Colonic mucosa (tissue), 4 donors: ENCODE data around the gene ERCC1. TPM values are rescaled to one million over a fixed set of nuclear protein-coding genes. Genes with fewer than 3 reads are reported as not detected.
"Not testable (repeated sequence)": the region's sequence is repeated elsewhere in the genome, so short reads cannot be mapped to it uniquely, and the experiment has no call there.

Experiments used
- DNase-seq: peaks from one replicate; pipeline ENCODE4 v3.0.0-alpha.2; 2020
- H3K27ac ChIP-seq: fragments of 200-600 bp; one replicate; pipeline ENCODE4 v1.8.0; 2021
- H3K27me3 ChIP-seq: fragments of 200-600 bp; one replicate; pipeline ENCODE4 v1.8.0; 2021
- H3K36me3 ChIP-seq: fragments of 200-600 bp; one replicate; pipeline ENCODE4 v1.8.0; 2021
- H3K4me1 ChIP-seq: fragments of 200-600 bp; one replicate; pipeline ENCODE4 v1.8.0; 2021; ENCODE audit warnings: mild to moderate bottlenecking
- H3K4me3 ChIP-seq: fragments of 200-600 bp; one replicate; pipeline ENCODE4 v1.8.0; 2021
- H3K9ac ChIP-seq, 2 donors: one replicate each; pipeline ENCODE4 v1.7.0; 2013; ENCODE audit warnings: control low read depth in 2 of 2, low read depth in 2 of 2, low read length in 2 of 2
- H3K9me3 ChIP-seq: fragments of 200-600 bp; one replicate; pipeline ENCODE4 v1.8.0; 2021
- intact Hi-C: fragments of 100-400 bp; cut with DNase I; formaldehyde crosslinking; loops from one replicate; pipeline ENCODE4 v1.14.1; 2022
- total RNA-seq, 2 donors: library from RNA; stranded (reverse); fragmentation: NEBNext Ultra II Directional in 1 of 2; extraction: Animal tissue kit (Norgen Biotek cat#: 25700) in 1 of 2; gene quantifications; one replicate each; pipeline ENCODE4 v1.2.1, GENCODE V29; 2021
- TF ChIP-seq, protein P1 (sequence below): fragments of 200-600 bp; IDR thresholded peaks from one replicate; pipeline ENCODE4 v1.8.0; 2022; ENCODE audit warnings: antibody characterized with exemption, mild to moderate bottlenecking
- donor health status: healthy.
- donor health status: DM: no; HTN: no; CAD: no.
- donor health status: DM: no; HTN: no; CAD: no.

Gene ERCC1
- total RNA-seq, 2 donors from 2014 or later: 30.0 to 37.3 TPM

DNA sequence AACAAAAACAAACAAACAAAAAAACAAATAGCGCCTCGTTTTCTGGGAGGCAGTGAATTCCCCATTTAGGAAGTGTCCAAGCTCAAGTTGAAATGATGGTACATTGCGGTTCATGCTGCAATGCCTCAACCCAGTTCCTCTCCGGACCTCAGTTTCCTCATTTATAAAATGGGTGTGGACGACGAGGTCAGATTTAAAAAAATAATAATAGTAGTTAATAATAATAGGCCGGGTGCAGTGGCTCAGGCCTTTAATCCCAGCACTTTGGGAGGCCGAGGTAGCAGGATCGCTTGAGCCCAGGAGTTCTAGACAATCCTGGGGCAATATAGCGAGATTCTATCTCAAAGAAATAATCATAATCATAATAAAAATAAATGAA is 15.5 kb upstream of the ERCC1 start:
- DNase-seq: no peak
- H3K4me1 ChIP-seq: no peaks in the 10 kb centered on the region
- TF ChIP-seq, protein P1, sequence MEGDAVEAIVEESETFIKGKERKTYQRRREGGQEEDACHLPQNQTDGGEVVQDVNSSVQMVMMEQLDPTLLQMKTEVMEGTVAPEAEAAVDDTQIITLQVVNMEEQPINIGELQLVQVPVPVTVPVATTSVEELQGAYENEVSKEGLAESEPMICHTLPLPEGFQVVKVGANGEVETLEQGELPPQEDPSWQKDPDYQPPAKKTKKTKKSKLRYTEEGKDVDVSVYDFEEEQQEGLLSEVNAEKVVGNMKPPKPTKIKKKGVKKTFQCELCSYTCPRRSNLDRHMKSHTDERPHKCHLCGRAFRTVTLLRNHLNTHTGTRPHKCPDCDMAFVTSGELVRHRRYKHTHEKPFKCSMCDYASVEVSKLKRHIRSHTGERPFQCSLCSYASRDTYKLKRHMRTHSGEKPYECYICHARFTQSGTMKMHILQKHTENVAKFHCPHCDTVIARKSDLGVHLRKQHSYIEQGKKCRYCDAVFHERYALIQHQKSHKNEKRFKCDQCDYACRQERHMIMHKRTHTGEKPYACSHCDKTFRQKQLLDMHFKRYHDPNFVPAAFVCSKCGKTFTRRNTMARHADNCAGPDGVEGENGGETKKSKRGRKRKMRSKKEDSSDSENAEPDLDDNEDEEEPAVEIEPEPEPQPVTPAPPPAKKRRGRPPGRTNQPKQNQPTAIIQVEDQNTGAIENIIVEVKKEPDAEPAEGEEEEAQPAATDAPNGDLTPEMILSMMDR: no peak
- no peaks in the 10 kb centered on the region for H3K36me3 ChIP-seq
- peak overlapping the region; percentile 86 for H3K27ac ChIP-seq
- no peak overlapping the region for H3K9ac ChIP-seq
- no peaks in the 10 kb centered on the region for H3K9me3 ChIP-seq
- no peaks in the 10 kb centered on the region for H3K27me3 ChIP-seq
- intact Hi-C loops: loop anchor here (2.0 kb wide), 1 partner anchor 40 kb away; no protein-coding TSS in a partner anchor
- peak overlapping the region; percentile 65 for H3K4me3 ChIP-seq

DNA sequence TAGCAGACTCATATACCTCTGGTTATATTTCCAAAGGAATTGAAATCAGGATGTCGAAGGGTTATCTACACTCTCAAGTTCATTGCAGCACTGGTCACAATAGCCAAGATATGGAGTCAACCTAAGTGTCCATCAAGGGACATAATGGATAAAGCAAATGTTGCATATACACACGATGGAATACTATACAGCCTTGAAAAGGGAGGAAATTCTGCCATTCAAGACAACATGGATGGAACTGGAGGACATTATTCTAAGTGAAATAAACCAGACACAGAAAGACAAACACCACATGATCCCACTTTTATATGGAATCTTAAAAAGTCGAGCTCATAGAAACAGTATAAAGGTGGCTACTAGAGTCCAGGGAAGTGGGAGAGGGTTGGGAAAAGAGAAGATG is 13.6 kb upstream of the ERCC1 start:
- DNase-seq: no peak
- no peaks in the 10 kb centered on the region for H3K4me1 ChIP-seq
- H3K9ac ChIP-seq: no peak overlapping the region
- H3K4me3 ChIP-seq: no peak overlapping the region
- no peaks in the 10 kb centered on the region for H3K9me3 ChIP-seq
- H3K27me3 ChIP-seq: no peaks in the 10 kb centered on the region
- intact Hi-C loops: no loop called here
- no peaks in the 10 kb centered on the region for H3K36me3 ChIP-seq
- TF ChIP-seq, protein P1: no peak
- H3K27ac ChIP-seq: no peak overlapping the region

GRCh38 chr19:45432543-45432942 is 8.8 kb upstream of the ERCC1 start:
- H3K9me3 ChIP-seq, H3K4me3 ChIP-seq, H3K36me3 ChIP-seq, H3K4me1 ChIP-seq, H3K27me3 ChIP-seq, intact Hi-C loops, DNase-seq, H3K9ac ChIP-seq, H3K27ac ChIP-seq: not testable (repeated sequence)

DNA sequence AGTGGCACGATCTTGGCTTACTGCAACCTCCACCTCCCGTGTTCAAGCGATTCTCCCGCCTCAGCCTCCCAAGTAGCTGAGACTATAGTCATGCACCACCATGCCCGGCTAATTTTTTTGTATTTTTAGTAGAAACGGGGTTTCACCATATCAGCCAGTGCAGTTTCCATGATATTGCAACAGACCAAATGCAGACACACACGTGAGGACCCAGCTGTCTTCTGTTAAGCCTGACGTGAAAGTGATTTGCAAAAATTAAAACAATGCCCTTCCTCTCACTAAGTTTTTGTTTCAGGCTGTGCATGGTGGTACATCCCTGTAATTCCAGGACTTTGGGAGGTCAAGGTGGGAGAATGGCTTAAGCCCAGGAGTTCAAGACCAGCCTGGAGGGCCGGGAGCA is 7.3 kb upstream of the ERCC1 start:
- DNase-seq, H3K9me3 ChIP-seq, H3K36me3 ChIP-seq, H3K4me3 ChIP-seq, H3K9ac ChIP-seq, H3K4me1 ChIP-seq, H3K27me3 ChIP-seq, H3K27ac ChIP-seq: not testable (repeated sequence)
- intact Hi-C loops: loop anchor here (2.0 kb wide), 1 partner anchor 48 kb away; no protein-coding TSS in a partner anchor

- DNase-seq, H3K4me3 ChIP-seq, H3K27me3 ChIP-seq, H3K4me1 ChIP-seq, H3K9me3 ChIP-seq, H3K27ac ChIP-seq, H3K36me3 ChIP-seq, H3K9ac ChIP-seq: not testable (repeated sequence)
- intact Hi-C loops: loop anchor here (2.0 kb wide), 1 partner anchor 49 kb away; no protein-coding TSS in a partner anchor
Observed at GRCh38 chr19:45429896-45430295, 6.2 kb upstream of the ERCC1 start.

DNA sequence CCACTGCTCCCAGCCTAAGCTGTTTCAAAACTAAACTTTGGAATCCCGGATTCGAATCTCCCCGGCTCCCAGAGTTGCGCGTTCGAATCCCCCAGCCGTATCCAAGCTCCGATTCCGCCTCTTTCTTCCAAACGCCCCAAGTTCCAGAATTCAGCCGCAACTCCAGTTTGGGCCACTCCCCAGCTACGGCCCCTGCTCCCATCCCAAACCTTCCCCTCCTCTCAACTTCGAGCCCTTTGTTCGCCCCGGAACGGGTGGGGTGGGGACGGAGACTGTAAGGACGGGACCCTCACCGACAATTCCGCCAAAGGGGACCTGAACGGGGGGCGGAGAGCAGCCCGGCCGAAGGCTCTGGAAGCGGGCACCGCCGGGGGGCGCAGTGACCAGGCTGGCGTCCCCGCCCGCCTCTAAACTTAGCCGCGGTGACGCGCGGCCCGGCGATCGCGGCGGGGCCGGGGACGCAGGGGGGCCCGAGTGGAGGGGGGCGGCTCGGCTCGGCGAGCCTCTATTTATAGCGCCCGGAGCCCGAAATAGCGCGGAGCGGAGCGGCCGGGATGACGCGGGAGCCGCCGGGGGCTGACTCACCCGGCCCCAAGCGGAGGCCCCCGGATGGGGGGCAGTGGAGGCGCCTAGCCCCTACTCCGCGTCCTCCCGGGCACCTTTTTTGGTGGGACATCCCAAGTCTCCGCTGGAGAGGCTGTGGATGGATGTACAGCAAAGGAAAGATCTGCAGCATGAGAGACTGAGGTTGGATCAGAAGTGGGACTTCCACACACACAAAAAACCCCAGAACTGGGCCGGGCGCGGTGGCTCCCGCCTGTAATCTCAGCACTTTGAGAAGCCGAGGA is 4.9 kb upstream of the ERCC1 start:
- H3K4me1 ChIP-seq: no peaks in the 10 kb centered on the region
- peak overlapping the region; percentile 57 to 61 for H3K9ac ChIP-seq
- TF ChIP-seq, protein P1: no peak
- no peak overlapping the region for H3K27ac ChIP-seq
- no peak for DNase-seq
- intact Hi-C loops: no loop called here
- H3K4me3 ChIP-seq: peak overlapping the region; percentile 30
- peaks cover 9% of the 10 kb centered on the region for H3K27me3 ChIP-seq
- H3K9me3 ChIP-seq: no peaks in the 10 kb centered on the region
- no peaks in the 10 kb centered on the region for H3K36me3 ChIP-seq
